GM21528 (cell line): ENCODE measurements around the gene KRTCAP2.

ENCODE experiments used
- ATAC-seq: cut with Tn5 transposase; IDR thresholded peaks from one replicate; pipeline ENCODE4 v1.9.1; 2021; ENCODE audit warnings: mild to moderate bottlenecking, moderate library complexity; ENCODE audit not compliant: unreplicated experiment, low FRiP score

Gene KRTCAP2

DNA sequence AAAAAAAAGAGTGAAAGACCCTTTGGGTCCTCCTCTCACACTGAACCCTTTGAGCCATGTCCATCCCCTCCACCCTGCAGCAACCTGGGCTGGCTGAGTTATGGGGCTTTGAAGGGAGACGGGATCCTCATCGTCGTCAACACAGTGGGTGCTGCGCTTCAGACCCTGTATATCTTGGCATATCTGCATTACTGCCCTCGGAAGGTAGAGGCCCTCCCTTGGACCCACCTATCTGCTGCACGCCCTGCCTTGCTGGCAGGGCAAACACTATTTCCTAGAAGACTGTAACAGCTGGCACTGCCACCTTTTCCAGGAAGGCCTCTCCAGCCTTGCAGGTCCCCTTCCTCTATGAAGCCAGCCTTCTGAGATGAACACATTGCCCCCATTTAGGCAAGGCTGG lies 36.4 kb downstream of the KRTCAP2 start:
- no peak for ATAC-seq

DNA sequence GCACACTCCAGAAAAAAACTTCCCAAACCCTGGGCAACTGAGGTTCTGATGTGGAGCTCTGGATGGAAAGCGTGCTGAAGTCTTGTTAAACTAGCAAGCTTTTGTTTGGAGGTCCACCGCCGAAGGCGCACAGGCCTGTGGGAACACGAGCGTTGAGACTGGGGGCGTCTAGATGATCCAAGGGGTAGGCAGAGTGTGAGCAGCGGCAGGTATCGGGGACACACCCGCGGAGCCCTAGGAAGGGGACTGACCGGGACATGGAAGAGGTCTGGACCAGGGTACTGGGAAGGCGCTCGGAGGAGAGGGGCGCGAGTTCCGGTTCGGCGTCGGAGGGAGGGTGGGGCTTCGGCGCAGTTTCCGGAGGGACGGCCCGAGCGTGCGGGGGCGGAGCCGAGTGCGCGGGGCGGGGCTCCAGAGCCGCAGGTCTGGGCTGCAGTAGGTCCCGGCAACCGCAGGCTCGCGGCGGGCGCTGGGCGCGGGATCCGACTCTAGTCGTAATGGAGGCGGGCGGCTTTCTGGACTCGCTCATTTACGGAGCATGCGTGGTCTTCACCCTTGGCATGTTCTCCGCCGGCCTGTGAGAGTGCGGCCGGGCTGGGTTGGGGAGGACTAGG lies 37.6 kb downstream of the KRTCAP2 start, which contains the start of gene SLC50A1:
Gene SLC50A1 (plus strand): TSS at position 438 of the 614 bp plus-strand sequence. CDS start 60 bp downstream, at position 498.
- ATAC-seq = peak; percentile 64

DNA sequence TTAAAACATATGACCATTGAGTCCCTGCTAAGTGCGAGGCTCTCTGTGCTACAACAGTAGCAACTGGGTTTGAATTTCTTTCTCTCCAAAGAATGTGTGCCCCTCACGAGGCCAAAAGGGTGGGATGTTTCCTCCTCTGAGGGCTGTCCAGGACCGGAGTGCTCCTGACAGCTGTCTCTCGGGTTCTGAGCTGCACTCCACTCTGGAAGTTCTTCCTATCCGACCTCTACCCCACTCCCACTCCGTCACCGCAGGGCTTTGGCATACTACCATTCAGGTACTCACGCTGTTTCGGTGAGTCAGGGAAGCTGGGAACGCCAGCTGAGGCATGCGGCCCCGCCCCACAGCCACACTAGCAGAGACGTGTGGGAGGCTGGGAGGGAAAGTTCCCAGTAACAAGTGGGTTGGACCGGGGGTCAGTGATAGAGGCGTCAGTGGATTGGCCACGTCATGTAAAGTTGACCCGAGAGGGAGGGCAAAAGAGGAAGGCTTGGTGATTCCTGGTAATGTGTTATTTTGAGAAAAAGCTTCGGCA lies 38.2 kb downstream of the KRTCAP2 start:
- peak; percentile 20 for ATAC-seq

DNA sequence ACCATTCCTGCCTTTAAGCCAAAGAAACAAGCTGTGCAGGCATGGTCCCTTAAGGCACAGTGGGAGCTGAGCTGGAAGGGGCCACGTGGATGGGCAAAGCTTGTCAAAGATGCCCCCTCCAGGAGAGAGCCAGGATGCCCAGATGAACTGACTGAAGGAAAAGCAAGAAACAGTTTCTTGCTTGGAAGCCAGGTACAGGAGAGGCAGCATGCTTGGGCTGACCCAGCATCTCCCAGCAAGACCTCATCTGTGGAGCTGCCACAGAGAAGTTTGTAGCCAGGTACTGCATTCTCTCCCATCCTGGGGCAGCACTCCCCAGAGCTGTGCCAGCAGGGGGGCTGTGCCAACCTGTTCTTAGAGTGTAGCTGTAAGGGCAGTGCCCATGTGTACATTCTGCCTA lies 38.8 kb downstream of the KRTCAP2 start:
- ATAC-seq = no peak

DNA sequence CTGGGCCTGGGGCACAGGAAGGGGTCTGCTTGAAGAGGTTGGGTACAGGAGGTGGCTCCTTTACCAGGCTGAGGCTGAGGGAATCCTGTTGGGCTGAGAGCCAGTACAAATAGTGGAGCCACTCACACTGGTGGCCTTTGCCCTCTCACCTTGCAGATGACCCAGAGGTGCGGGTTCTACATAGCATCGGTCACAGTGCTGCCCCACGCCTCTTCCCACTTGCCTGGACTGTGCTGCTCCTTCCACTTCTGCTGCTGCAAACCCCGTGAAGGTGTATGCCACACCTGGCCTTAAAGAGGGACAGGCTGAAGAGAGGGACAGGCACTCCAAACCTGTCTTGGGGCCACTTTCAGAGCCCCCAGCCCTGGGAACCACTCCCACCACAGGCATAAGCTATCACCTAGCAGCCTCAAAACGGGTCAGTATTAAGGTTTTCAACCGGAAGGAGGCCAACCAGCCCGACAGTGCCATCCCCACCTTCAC lies 39.3 kb downstream of the KRTCAP2 start:
- ATAC-seq = no peak

DNA sequence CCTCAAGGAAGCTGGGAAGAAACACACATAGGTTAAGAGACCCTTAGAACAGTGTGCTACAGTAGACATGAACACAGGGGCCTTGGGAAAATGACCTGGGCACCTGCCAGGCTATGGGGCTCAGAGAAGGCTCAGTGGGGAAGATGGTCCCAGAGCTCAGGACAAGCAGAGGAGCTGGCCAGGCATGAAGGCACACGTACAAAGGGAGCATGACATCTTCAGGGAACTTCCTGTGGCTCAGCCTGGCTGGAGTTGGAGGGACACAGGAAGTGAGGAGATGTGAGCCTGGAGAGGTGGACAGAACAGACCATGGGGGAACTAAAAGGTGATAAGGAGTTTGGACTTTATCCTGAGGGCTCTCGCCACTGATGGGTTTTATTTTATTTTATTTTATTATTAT lies 41.2 kb downstream of the KRTCAP2 start:
- ATAC-seq = no peak

DNA sequence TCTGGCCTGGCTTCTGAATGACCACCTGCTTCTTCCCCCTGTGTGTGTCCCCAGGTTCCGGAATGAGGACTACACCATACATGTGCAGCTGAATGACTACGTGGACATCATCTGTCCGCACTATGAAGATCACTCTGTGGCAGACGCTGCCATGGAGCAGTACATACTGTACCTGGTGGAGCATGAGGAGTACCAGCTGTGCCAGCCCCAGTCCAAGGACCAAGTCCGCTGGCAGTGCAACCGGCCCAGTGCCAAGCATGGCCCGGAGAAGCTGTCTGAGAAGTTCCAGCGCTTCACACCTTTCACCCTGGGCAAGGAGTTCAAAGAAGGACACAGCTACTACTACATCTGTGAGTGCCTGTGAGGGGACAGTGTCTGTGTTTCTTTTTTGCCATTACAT lies 41.8 kb downstream of the KRTCAP2 start:
- ATAC-seq = no peak

DNA sequence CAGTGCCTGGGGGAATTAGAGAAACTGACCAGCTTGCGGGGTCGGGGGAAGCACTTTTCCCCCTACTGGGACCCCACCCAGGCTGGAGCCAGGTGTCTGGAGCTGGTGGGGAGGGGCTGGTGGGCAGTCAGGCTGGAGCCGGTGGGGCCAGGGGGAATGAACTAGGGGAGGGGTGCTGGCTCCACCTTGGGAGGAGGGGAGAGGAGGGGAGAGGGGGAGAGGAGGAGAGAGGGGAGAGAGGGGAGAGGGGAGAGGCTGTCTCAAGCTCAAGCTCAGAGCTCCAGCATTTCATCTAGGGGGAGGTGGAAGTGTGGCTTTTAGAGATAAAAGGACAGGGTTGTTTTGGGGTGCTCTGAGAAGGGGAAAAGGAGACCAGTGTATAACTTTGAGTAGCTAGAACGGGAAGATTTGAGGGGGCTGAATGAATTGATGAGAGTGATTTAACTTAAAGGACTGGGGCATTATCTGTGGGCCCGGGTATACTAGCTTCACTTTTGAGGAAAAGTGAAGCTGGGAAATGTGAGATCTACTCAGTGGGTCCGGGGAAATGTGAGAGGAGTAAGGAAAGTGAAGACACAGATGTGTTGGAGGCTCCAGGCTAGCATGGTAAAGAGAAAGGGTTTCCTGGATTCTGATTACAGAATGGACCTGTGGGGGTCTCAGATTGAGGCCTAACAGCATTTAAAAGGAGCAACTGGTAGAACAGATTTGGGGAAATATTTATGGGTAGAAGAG lies 42.7 kb downstream of the KRTCAP2 start:
- no peak for ATAC-seq

DNA sequence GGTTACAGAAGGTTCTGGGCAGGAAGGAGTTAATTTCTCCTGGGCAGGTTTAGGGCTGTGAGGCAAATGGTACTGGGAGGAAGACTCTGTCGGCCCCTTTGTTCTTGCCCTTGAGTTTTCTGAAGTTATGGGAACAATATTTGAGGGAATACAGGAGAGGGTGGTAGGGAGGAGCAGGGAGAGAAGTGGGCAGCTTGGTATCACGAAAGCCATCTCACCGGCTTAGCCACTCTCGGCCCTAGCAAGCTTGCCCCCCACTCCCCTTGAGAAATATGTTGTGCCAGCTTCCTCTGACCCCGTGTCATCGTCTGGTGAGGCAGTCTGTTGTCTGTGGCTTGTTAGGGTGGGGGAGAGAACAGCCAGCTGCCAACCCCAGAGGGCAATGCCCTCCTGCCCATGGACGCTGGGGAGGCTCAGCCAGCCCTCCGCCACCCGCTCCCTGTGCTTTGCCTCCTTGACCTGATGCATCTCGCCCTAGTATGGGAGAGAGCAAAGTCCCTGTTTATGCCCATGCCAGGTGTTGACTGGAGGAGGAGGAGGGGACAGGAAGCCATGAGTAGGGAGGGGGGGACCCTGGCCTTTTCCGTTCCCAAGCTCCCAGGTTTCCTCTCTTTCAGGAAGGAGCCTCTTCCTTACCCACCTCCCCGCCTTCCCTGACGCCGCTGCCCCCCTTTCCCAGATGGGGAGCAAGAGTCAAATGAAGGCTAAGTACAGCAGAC lies 44.2 kb downstream of the KRTCAP2 start:
- no peak for ATAC-seq

DNA sequence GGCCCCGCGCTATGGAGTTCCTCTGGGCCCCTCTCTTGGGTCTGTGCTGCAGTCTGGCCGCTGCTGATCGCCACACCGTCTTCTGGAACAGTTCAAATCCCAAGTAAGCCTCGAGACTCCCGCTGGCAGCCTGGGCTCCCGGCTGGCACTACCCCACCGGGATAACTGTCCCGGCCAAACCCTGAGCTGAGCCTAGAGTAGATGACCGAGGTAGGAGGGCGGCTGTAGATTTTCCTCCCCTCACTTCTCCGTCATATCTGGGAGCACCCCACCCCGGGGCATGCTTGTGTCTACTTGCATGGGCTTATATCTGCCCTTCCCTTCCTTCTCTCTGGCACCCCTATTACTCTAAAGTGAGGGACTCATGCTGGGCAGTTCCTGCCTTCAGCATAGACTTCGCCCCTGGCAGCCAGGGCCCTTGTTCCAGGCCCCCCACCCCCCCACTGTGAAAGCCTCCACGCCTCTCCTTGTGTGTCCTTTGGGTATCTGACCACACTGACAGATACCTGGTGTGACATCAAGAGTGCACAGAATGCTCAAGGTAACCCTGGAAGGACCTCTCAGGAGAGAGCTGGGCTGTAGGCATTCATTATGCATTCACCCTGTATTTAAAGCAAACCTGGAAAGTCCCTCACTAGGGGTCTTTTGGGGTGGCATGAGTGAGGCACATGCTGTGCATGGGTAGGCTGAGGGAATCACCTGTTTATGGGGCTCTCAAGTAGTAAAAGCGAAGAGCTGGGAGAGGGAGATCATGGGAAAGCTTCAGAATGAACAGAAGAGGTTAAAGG lies 44.9 kb downstream of the KRTCAP2 start:
- ATAC-seq = no peak

DNA sequence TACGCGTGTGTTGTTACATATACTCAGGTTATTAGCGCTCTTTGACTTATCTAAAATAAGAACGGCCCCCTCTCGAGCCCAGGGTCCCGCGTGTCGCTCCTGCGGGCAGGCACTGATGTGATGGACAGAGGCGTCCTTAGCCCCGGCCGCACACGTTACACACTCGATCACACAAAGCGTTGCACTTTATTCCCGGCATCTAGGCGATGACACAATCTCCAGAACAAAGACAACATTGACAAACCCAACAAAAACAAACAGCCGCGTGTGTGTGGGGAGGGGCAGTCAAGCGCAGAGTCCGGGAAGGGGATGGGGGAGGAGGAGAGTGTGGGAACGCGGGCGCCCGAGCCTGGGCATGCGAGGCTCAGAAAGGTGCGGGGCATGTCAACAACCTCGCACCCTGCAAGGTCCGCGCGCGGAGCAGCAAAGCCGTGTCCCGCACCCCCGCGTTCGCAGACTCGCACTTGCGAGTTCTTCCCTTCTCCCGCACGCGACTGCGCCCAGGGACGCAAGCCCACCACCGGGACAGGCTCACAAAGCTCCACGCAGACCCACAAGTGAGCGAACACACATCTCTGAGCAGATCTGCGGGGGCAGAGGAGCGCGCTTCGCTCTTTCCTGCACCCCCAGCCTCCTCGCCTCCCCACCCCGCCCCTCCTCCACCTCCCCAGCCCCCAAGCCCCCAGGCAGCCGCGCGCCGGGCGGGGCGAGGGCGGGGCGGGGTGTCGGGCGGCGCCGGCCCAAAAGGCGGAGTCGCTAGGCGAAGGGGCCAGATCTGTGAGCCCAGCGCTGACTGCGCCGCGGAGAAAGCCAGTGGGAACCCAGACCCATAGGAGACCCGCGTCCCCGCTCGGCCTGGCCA lies 45.8 kb downstream of the KRTCAP2 start, which contains the start of gene EFNA1:
Gene EFNA1 (plus strand): TSS at position 772 of the 862 bp plus-strand sequence. CDS start 102 bp downstream, outside the sequence.
- no peak for ATAC-seq

DNA sequence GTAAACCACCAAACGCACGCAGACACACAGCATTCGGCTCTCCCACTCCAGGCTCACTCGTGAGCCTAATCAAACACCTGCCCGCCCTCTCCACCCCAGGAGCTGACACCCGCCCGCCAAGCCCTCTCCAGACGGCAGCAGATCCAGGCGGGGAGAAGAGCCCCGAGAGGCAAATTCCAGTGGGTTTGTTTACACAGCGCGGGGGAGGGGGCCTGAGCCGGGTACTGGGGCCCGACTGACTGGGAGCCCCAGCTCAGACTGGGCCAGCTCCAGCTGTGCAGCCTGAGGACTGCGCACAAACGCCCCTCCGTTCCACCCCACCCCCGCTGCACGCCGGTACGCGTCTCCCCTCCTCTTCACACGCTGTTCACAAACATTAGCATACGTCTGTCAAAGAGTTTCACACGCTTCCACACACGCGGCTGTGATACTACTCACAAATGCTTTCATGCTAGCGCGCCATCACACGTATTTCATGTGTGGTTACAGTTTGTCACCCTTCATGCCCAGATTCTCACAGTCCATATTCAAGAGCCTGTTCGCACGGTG lies 46.5 kb downstream of the KRTCAP2 start:
- no peak for ATAC-seq

DNA sequence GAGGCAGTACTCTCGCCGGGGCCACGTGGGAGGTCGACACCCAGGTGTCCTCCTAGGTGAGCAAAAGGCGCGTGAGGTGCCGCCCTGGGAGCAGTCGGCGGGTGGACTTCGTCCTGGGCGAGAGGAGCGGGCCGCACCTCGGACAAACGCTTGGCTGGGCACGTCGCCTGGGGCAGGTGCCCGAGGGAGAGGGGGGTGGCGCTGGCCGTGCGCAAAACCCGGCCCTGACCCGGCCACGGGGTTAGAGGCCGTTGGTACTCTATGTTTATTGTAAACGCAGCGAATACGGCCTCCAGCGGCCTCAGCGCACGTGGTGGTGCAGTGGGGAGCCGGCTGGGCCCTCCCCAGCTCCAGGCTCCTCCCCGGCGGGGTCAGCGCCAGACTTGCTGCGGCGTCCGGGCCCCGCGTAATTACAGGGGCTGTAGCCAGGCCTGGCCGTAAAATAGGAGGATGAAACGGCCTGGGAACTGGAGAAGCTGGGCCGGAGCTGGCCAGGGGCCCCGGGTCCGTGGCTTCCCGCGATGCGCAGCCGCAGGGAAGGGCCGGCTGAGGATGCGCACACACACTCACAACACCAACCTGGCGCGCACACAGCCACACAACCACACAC lies 47.1 kb downstream of the KRTCAP2 start:
- no peak for ATAC-seq

DNA sequence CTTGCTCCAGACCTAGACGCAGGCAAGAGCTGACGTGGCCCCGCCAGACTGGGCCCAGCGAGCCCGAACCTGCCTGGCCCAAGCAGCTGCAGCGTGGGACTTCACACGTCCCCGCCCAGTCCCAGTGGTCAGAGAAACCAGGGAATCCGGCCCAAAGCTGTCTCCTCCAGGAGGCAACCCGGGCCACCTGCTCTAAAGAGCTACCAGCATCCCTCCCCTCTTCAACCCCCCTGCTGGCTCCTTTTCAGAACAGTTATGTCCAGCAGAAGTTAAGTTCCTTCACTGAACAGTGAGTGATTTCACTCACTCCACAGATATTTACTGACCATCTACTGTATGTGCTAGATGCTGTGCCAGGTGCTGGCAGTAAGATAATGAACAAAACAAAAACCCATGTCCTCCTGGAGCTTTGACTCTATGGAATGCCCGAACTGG lies 47.6 kb downstream of the KRTCAP2 start:
- no peak for ATAC-seq

DNA sequence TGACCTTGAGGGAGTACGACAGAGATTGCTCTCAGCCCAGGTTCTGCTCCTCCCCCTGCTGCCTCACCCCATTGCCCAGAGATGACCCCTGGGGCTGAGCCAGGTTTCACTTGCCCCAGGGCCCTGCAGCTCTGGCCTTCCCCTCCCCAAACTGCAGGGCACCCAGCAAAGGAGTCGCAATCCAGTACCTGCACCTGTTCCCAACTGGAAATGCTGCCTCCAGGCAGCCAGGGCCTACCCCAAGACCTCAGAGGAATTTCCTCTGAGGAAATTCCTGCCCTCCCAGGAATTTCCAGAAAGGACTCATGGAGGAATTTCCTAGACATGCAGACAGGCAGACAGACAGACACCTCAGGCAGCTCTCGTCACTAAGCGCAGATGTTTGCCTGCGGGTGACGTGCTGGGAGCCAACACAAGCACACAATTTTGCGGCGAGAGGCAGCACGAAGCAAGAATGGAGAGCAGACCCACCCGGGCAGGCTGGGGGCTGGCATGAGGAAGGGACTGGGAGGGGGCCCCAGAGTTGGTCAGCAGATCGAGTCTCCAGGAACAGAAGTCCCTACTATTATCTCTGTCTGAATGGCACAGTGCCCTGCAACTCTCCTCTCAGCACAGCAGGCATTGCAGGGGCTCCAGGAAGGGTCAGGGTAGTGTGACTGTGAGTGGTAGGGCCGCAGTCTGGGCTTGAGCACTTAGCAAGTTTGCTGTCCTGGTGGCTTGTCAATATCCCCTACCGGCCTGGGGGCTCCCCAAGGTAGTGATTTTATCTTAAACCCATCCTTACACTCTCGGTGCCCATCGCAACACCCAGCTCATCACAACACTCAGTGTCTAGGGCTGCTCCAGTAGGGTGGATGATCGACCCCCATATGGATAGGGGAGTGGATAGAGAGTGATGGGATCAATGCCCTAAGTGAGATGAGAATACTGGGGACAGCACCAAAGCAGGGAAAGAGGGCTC lies 48.3 kb downstream of the KRTCAP2 start:
- ATAC-seq = no peak

DNA sequence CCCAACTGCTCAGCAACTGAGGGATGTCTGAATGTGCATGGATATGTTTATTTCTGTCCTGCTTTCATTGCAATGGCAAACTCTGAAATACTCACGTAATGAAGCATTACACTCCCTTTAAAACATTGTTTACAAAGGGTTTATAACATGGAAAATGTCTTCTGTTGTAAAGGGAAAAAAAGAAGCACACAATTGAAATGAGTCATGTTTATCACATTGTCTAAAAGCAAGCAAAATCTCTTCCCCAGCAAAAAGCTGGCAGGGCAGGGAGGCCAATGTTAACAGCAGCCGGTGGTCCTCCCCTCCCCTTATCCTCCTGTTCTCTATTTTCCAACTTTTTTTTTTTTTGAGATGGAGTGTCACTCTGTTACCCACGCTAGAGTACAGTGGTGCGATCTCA lies 49.3 kb downstream of the KRTCAP2 start:
- ATAC-seq = no peak

DNA sequence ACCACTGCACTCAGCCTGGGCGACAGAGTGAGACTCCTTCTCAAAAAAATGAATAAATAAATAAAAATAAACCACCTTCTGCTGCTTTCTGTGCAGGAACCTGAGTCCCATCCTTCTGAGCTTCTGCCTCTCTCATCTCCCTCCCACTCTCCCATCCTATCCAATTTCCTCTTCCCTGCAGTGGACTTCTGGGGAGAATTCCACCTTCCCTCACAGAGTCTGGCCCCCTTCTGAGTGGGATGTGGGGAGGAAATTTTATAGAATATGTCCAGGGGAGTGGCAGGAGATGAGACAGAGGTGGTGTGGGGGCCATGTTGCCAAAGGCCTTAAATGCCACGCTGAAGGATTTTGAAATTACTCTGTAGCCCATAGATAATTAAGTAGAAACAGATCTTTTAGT lies 50.8 kb downstream of the KRTCAP2 start:
- no peak for ATAC-seq
